ENCODE data around the gene DOCK3.

GRCh38 chr3:51396401-51396800 is 721.7 kb downstream of the DOCK3 start:
- TF ChIP-seq TAF1 (IDR thresholded peaks at IDR 0.05; ENCODE audit: borderline replicate concordance, insufficient read depth, low read length): no peak
- TF ChIP-seq REST (IDR thresholded peaks at IDR 0.05; ENCODE audit: insufficient read depth in 1 of 2, low read depth in 2 of 2, low read length in 2 of 2): no peak
- 0 out of 2 replicates have a peak, but pooled peaks have one; percentile 40 for TF ChIP-seq POLR2AphosphoS5 (IDR thresholded peaks at IDR 0.05; ENCODE audit: low read depth, low read length)

Data from PFSK-1 (cell line).